Activated CD4-positive, CD25-positive, alpha-beta regulatory T cell treated with anti-CD3 and anti-CD28 coated beads, Interleukin-2, amount 50 U/mL, for 72 hours (primary cell): ENCODE data around the gene USP31.

Experiments
- DNase-seq: peaks from one replicate; pipeline ENCODE4 v3.0.0; 2021

Gene USP31

GRCh38 chr16:23052908-23053580, 96.2 kb downstream of the USP31 start:
- DNase-seq, result no peak

- no peak for DNase-seq
Measured at GRCh38 chr16:23052221-23052620, 97.0 kb downstream of the USP31 start.

- no peak for DNase-seq
Measured at GRCh38 chr16:23051587-23051986, 97.7 kb downstream of the USP31 start.

- DNase-seq, result no peak
Measured at GRCh38 chr16:23048164-23048563, 101.1 kb downstream of the USP31 start.

- DNase-seq, result no peak
Measured at GRCh38 chr16:23045025-23045424, 104.2 kb downstream of the USP31 start.

GRCh38 chr16:23040246-23040645, 109.0 kb downstream of the USP31 start:
- no peak for DNase-seq

GRCh38 chr16:23039118-23039517, 110.1 kb downstream of the USP31 start:
- no peak for DNase-seq

GRCh38 chr16:23035240-23035639, 114.0 kb downstream of the USP31 start:
- no peak for DNase-seq

GRCh38 chr16:23031508-23032098, 117.6 kb downstream of the USP31 start:
- DNase-seq, result no peak

GRCh38 chr16:23029733-23030420, 119.4 kb downstream of the USP31 start:
- no peak for DNase-seq

GRCh38 chr16:23027386-23027785, 121.9 kb downstream of the USP31 start:
- DNase-seq, result no peak

- no peak for DNase-seq
Measured at GRCh38 chr16:23026784-23027362, 122.4 kb downstream of the USP31 start.

- DNase-seq, result no peak
Measured at GRCh38 chr16:23025692-23026307, 123.5 kb downstream of the USP31 start.

GRCh38 chr16:23024044-23024443, 125.2 kb downstream of the USP31 start:
- DNase-seq, result no peak

- no peak for DNase-seq
Measured at GRCh38 chr16:23020084-23020483, 129.2 kb downstream of the USP31 start.

- no peak for DNase-seq
Measured at GRCh38 chr16:23016368-23016767, 132.9 kb downstream of the USP31 start.

GRCh38 chr16:23015580-23015979, 133.7 kb downstream of the USP31 start:
- DNase-seq, result no peak

- no peak for DNase-seq
Measured at GRCh38 chr16:23014592-23014991, 134.7 kb downstream of the USP31 start.
